Omental fat pad (tissue), 4 donors: ENCODE data around the gene GPC6. TPM values are rescaled to one million over a fixed set of nuclear protein-coding genes. Genes with fewer than 3 reads are reported as not detected.

Source experiments
- ATAC-seq: fragments of 150-250 bp; one replicate; pipeline ENCODE4 v1.9.1; 2016; ENCODE audit warnings: mild to moderate bottlenecking, moderate library complexity; ENCODE audit not compliant: low FRiP score
- DNase-seq: peaks from one replicate; pipeline ENCODE4 v3.0.0-alpha.2; 2019; ENCODE audit warnings: low spot score
- CTCF ChIP-seq, 3 donors: fragments of 450-650 bp; IDR thresholded peaks; one replicate each; pipeline ENCODE4 v1.5.1; 2016 to 2017; ENCODE audit warnings: antibody characterized with exemption in 3 of 3, mild to moderate bottlenecking in 3 of 3, moderate library complexity in 2 of 3
- total RNA-seq, 4 donors: library from RNA; depleted of rRNA; stranded (reverse); fragments of >200 nt; gene quantifications; one replicate each; pipeline ENCODE4 v1.1.0, GENCODE V29; 2016

The GPC6 gene
- total RNA-seq, 4 donors from 2014 or later, result 9.2 to 24.4 (median 16.4) TPM

- DNase-seq, result no peak
- ATAC-seq, result no peak
- no peak for TF ChIP-seq CTCF (IDR thresholded peaks at IDR 0.05)
Observed at GRCh38 chr13:93243375-93244063, 16.9 kb downstream of the GPC6 start.

GRCh38 chr13:93244141-93244917 is 17.7 kb downstream of the GPC6 start:
- no peak for TF ChIP-seq CTCF (IDR thresholded peaks at IDR 0.05)
- DNase-seq (no peak), ATAC-seq (peak; percentile 56)

- no peak for ATAC-seq
- DNase-seq, result no peak
- no peak for TF ChIP-seq CTCF (IDR thresholded peaks at IDR 0.05)
Observed at GRCh38 chr13:93244918-93245280, 18.3 kb downstream of the GPC6 start.

DNA sequence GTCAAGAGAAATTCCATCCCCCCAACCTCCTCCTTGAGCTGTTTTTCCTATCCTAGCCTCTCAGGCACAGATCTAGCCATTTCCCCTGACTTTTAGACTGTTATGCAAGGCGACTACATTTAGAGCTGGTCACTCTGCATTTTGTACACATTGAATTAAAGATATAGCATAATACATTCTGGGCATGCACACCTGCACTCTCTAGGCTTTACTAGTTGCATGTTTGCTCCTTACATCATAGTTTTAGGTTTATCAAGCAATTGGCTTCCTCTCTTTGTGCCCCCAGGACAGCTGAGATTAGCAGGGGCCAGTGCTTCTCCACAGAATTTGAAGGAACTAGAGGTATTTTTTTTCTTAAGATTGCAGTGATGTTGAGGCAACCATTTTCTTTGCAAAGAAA is 19.5 kb downstream of the GPC6 start:
- DNase-seq (no peak), ATAC-seq (no peak)
- TF ChIP-seq CTCF (IDR thresholded peaks at IDR 0.05), result no peak

DNA sequence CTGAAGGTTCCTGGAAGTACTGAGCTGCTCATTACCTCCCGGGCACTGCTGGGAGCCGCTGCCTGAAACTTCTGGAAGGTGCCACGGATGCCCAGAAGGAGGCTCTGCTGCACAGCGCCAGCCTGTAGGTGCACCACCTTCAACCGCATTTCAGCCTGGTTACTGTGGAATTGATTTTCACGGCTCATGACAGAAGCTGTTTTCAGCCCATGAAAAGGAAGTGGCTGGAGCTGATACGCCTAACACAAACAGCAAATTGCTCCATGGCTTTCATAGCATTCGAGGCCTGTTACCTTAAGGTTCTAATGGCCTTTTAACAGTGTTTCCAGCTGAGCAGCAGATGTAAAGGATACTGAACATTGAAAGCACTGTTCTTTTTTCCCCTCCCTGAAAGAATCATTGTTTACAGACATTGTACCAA is 22.0 kb downstream of the GPC6 start:
- ATAC-seq, result no peak
- no peak for DNase-seq
- TF ChIP-seq CTCF (IDR thresholded peaks at IDR 0.05), result no peak

- ATAC-seq (no peak), DNase-seq (no peak)
- TF ChIP-seq CTCF (IDR thresholded peaks at IDR 0.05), result no peak
Observed at GRCh38 chr13:93249364-93250306, 23.0 kb downstream of the GPC6 start.
